H1 (cell line): ENCODE data around the gene LHFPL6. TPM values are rescaled to one million over a fixed set of nuclear protein-coding genes. Genes with fewer than 3 reads are reported as not detected.

ENCODE experiments used
- CTCF ChIA-PET: fragments of 300-600 bp; sonication (Branson Sonifier 250); formaldehyde crosslinking; loops from one replicate; lab custom pipeline; 2021; ENCODE audit not compliant: partially characterized antibody; lab: Charles Lee
- POLR2A ChIA-PET: fragments of 300-600 bp; sonication (Branson Sonifier 250); formaldehyde crosslinking; loops from one replicate; lab custom pipeline; 2021; ENCODE audit warnings: inconsistent platforms; ENCODE audit not compliant: partially characterized antibody; lab: Charles Lee
- DNase-seq, 2 experiments: peaks; one replicate each; pipeline versions ENCODE4 v3.0.0 to v3.0.0-alpha.2; 2010 to 2022; ENCODE audit warnings: low spot score in 2 of 2, low read depth in 1 of 2, mixed read lengths in 1 of 2
- FAIRE-seq: peaks from 2 replicates; lab custom pipeline; 2011; peaks lifted over from hg19 to GRCh38; lab: Jason Lieb, UNC
- H2AFZ ChIP-seq: 2 replicates; pipeline ENCODE4 v1.8.1; 2012; ENCODE audit warnings: low read length, inconsistent platforms
- H2AK5ac ChIP-seq: 2 replicates; pipeline ENCODE4 v1.6.1; 2013; ENCODE audit warnings: low read depth, low read length
- H2BK120ac ChIP-seq: replicated peaks from 2 replicates; pipeline ENCODE3; 2013; ENCODE audit warnings: low read depth, low read length, inconsistent platforms
- H2BK12ac ChIP-seq: 2 replicates; pipeline ENCODE4 v1.6.1; 2013; ENCODE audit warnings: low read depth, low read length
- H2BK15ac ChIP-seq: 2 replicates; pipeline ENCODE4 v1.6.1; 2013; ENCODE audit warnings: low read length
- H2BK20ac ChIP-seq: 2 replicates; pipeline ENCODE4 v1.6.1; 2013; ENCODE audit warnings: low read length
- H2BK5ac ChIP-seq: 2 replicates; pipeline ENCODE4 v1.6.1; 2013; ENCODE audit warnings: low read depth, low read length
- H3K14ac ChIP-seq: 2 replicates; pipeline ENCODE4 v1.6.1; 2013; ENCODE audit warnings: inconsistent platforms; ENCODE audit not compliant: insufficient read length
- H3K18ac ChIP-seq: 2 replicates; pipeline ENCODE4 v1.6.1; 2013; ENCODE audit warnings: low read length; ENCODE audit errors: extremely low read depth
- H3K23ac ChIP-seq: 2 replicates; pipeline ENCODE4 v1.6.1; 2013; ENCODE audit warnings: inconsistent platforms; ENCODE audit not compliant: insufficient read length
- H3K23me2 ChIP-seq: 2 replicates; pipeline ENCODE4 v1.6.1; 2013; ENCODE audit warnings: low read depth, low read length
- H3K27ac ChIP-seq: 2 replicates; pipeline ENCODE4 v1.6.1; 2011; ENCODE audit warnings: low read depth, low read length, inconsistent platforms
- H3K27me3 ChIP-seq, 4 experiments: replicated peaks in 1 of 4; 1 replicate in 1 of 4; 2 replicates in 3 of 4; pipeline versions ENCODE4 v1.6.1 to v1.8.1; 2011 to 2013; ENCODE audit warnings: low read length in 3 of 4, mild to moderate bottlenecking in 3 of 4, inconsistent platforms in 2 of 4, mixed read lengths in 2 of 4, moderate library complexity in 1 of 4; ENCODE audit not compliant: control insufficient read depth in 3 of 4, insufficient read depth in 3 of 4; ENCODE audit errors: extremely low read depth in 1 of 4
- H3K36me3 ChIP-seq, 4 experiments: 2 replicates each; pipeline versions ENCODE4 v1.6.1 to v1.8.1; 2011 to 2013; ENCODE audit warnings: mild to moderate bottlenecking in 4 of 4, low read length in 3 of 4, moderate library complexity in 2 of 4, control low read depth in 1 of 4, inconsistent platforms in 1 of 4; ENCODE audit not compliant: insufficient read depth in 4 of 4, control insufficient read depth in 2 of 4
- H3K4ac ChIP-seq: replicated peaks from 2 replicates; pipeline ENCODE3; 2013; ENCODE audit warnings: low read length, low read depth, mixed read lengths, inconsistent platforms; ENCODE audit not compliant: insufficient read length
- H3K4me1 ChIP-seq, 4 experiments: replicated peaks in 1 of 4; 1 replicate in 1 of 4; 2 replicates in 3 of 4; pipeline versions ENCODE4 v1.6.1 to v1.8.1; 2011 to 2013; ENCODE audit warnings: low read length in 3 of 4, inconsistent platforms in 2 of 4, mixed read lengths in 1 of 4; ENCODE audit not compliant: insufficient read depth in 4 of 4, control insufficient read depth in 3 of 4
- H3K4me2 ChIP-seq, 2 experiments: 2 replicates each; pipeline versions ENCODE4 v1.6.1 to v1.8.1; 2011 to 2013; ENCODE audit warnings: low read depth in 2 of 2, low read length in 2 of 2, control low read depth in 1 of 2, inconsistent platforms in 1 of 2, mild to moderate bottlenecking in 1 of 2; ENCODE audit not compliant: insufficient read depth in 1 of 2
- H3K4me3 ChIP-seq, 4 experiments: fragments of 200-600, 300-600 bp in 1 of 4; sonication (generic), shearing (Covaris generic), sonication (Bioruptor Twin) in 1 of 4; 2 replicates each; pipeline versions ENCODE4 v1.5.1 to v1.8.1; 2011 to 2016; ENCODE audit warnings: low read length in 4 of 4, low read depth in 3 of 4, control low read depth in 2 of 4, inconsistent platforms in 2 of 4, mild to moderate bottlenecking in 2 of 4, mixed read lengths in 1 of 4, moderate library complexity in 1 of 4; ENCODE audit not compliant: insufficient read depth in 2 of 4; ENCODE audit errors: extremely low read depth in 1 of 4
- H3K56ac ChIP-seq: replicated peaks from 2 replicates; pipeline ENCODE3; 2013; ENCODE audit warnings: low read depth, mild to moderate bottlenecking, mixed read lengths, low read length, inconsistent platforms; ENCODE audit not compliant: insufficient read length
- H3K79me1 ChIP-seq: 2 replicates; pipeline ENCODE4 v1.6.1; 2013; ENCODE audit warnings: low read depth, low read length, control low read depth
- H3K79me2 ChIP-seq, 2 experiments: 2 replicates each; pipeline versions ENCODE4 v1.6.1 to v1.8.1; 2012 to 2013; ENCODE audit warnings: low read length in 2 of 2, mild to moderate bottlenecking in 2 of 2, inconsistent platforms in 1 of 2; ENCODE audit not compliant: insufficient read depth in 2 of 2, control insufficient read depth in 1 of 2
- H3K9ac ChIP-seq, 4 experiments: replicated peaks in 1 of 4; 1 replicate in 1 of 4; 2 replicates in 3 of 4; pipeline versions ENCODE4 v1.6.1 to v1.8.1; 2011 to 2013; ENCODE audit warnings: low read depth in 3 of 4, low read length in 3 of 4, control low read depth in 2 of 4, mild to moderate bottlenecking in 2 of 4, moderate library complexity in 2 of 4, inconsistent platforms in 1 of 4; ENCODE audit errors: extremely low read depth in 1 of 4
- H3K9me3 ChIP-seq, 2 experiments: 2 replicates each; pipeline versions ENCODE4 v1.6.1 to v1.8.1; 2012 to 2013; ENCODE audit warnings: mild to moderate bottlenecking in 2 of 2, moderate library complexity in 2 of 2, control low read depth in 1 of 2, inconsistent platforms in 1 of 2, low read depth in 1 of 2, low read length in 1 of 2, mixed read lengths in 1 of 2; ENCODE audit not compliant: insufficient read depth in 2 of 2
- H4K20me1 ChIP-seq, 2 experiments: replicated peaks in 1 of 2; 2 replicates each; pipeline versions ENCODE3 to v1.8.1; 2011 to 2013; ENCODE audit warnings: inconsistent platforms in 2 of 2, low read length in 2 of 2, mild to moderate bottlenecking in 1 of 2; ENCODE audit not compliant: insufficient read depth in 2 of 2, control insufficient read depth in 1 of 2
- H4K5ac ChIP-seq: 2 replicates; pipeline ENCODE4 v1.6.1; 2013; ENCODE audit warnings: low read length, low read depth, mixed read lengths, inconsistent platforms; ENCODE audit not compliant: insufficient read length
- H4K8ac ChIP-seq: 2 replicates; pipeline ENCODE4 v1.8.0; 2013; ENCODE audit warnings: mild to moderate bottlenecking, moderate library complexity, low read length, inconsistent platforms; ENCODE audit not compliant: insufficient read depth; ENCODE audit errors: extremely low read depth
- H4K91ac ChIP-seq: replicated peaks from 2 replicates; pipeline ENCODE3; 2013; ENCODE audit warnings: low read length, mixed read lengths, inconsistent platforms; ENCODE audit not compliant: insufficient read length
- ATF2 ChIP-seq: IDR thresholded peaks from 2 replicates; pipeline ENCODE4 v1.6.1; 2012; ENCODE audit warnings: low read length, inconsistent platforms
- BCL11A ChIP-seq, 2 experiments: IDR thresholded peaks; one replicate each; pipeline ENCODE4 v1.6.1; 2011; ENCODE audit warnings: low read depth in 2 of 2, low read length in 2 of 2, mild to moderate bottlenecking in 2 of 2
- EZH2 ChIP-seq: fragments of 200-600 bp; sonication (generic); IDR thresholded peaks from 2 replicates; pipeline ENCODE4 v1.7.1; 2012; ENCODE audit warnings: low read depth, mild to moderate bottlenecking, moderate library complexity, low read length, inconsistent platforms; ENCODE audit not compliant: severe bottlenecking
- JUN ChIP-seq: IDR thresholded peaks from 2 replicates; pipeline ENCODE4 v1.6.1; 2011; ENCODE audit warnings: low read depth, mild to moderate bottlenecking, improper control_type of control experiment, low read length
- KDM4A ChIP-seq: IDR thresholded peaks from one replicate; pipeline ENCODE4 v1.7.1; 2012; ENCODE audit warnings: low read depth, mild to moderate bottlenecking, moderate library complexity, low read length, inconsistent platforms; ENCODE audit not compliant: severe bottlenecking
- NANOG ChIP-seq: IDR thresholded peaks from 2 replicates; pipeline ENCODE4 v1.6.1; 2011; ENCODE audit warnings: low read length, low read depth, mild to moderate bottlenecking, inconsistent platforms; ENCODE audit not compliant: insufficient read depth, poor library complexity, severe bottlenecking
- RAD21 ChIP-seq, 2 experiments: IDR thresholded peaks in 1 of 2; conservative IDR thresholded peaks in 1 of 2; 2 replicates each; pipeline ENCODE4 v1.6.1; 2011; ENCODE audit warnings: low read depth in 2 of 2, low read length in 2 of 2, improper control_type of control experiment in 1 of 2, inconsistent platforms in 1 of 2, mild to moderate bottlenecking in 1 of 2, moderate library complexity in 1 of 2
- SP1 ChIP-seq: IDR thresholded peaks from 2 replicates; pipeline ENCODE4 v1.6.1; 2011; ENCODE audit warnings: low read depth, low read length
- WGBS, 2 experiments: shearing (Covaris generic) in 1 of 2; methylation state at CpG; one replicate each; pipeline versions ENCODE4 v1.1.6 to v1.1.7; 2013 to 2015; ENCODE audit warnings: low lambda C conversion rate in 2 of 2, mixed read lengths in 2 of 2, inconsistent platforms in 1 of 2, low coverage in 1 of 2, missing lambda C conversion rate in 1 of 2; ENCODE audit not compliant: insufficient replicate concordance in 2 of 2, insufficient coverage in 1 of 2, insufficient read length in 1 of 2; ENCODE audit errors: extremely low coverage in 1 of 2, missing lambda C conversion rate in 1 of 2; 5-methylcytosine and 5-hydroxymethylcytosine counted together
- polyA plus RNA-seq, 7 experiments: library from polyadenylated mRNA; depleted of rRNA in 3 of 7; stranded (reverse) in 5 of 7; unstranded in 2 of 7; fragments of >200 nt in 5 of 7; fragments of 200-250 nt in 2 of 7; gene quantifications; 1 replicate in 5 of 7; 2 replicates in 1 of 7; 4 replicates in 1 of 7; pipeline versions ENCODE4 v1.2.1 to v1.2.3, GENCODE V29; 2011 to 2013; ENCODE audit warnings: missing spikeins in 2 of 7, mixed read lengths in 2 of 7
- total RNA-seq: library from RNA; stranded (reverse); fragmentation: NEBNext Ultra II Directional; extraction: Animal tissue kit (Norgen Biotek cat#: 25700); gene quantifications from 2 replicates; pipeline ENCODE4 v1.2.1, GENCODE V29; 2021

Gene LHFPL6
- total and polyA plus RNA-seq, 2 of the 8 experiments (the other 6 are each of a cell fraction or from before 2014, with no cell fraction given) = 7.6 to 17.0 TPM

GRCh38 chr13:39452417-39452816 is 150.6 kb downstream of the LHFPL6 start:
- FAIRE-seq = no peak
- no peak overlapping the region for H3K4ac ChIP-seq
- H3K4me3 ChIP-seq = no peak overlapping the region
- no peaks in the 10 kb centered on the region for H3K27me3 ChIP-seq
- no peaks in the 10 kb centered on the region for H3K36me3 ChIP-seq
- TF ChIP-seq JUN (no peak), BCL11A (IDR thresholded peaks at IDR 0.05; ENCODE audit: low read depth in 2 of 2, low read length in 2 of 2) (no peak), SP1 (no peak), KDM4A (no peak), NANOG (no peak), EZH2 (no peak), ATF2 (no peak), RAD21 (IDR thresholded peaks at IDR 0.05 in 1 of 2, conservative IDR thresholded peaks at IDR 0.05 in 1 of 2; ENCODE audit: low read depth in 2 of 2, low read length in 2 of 2) (no peak)
- H3K9ac ChIP-seq = no peak overlapping the region
- no peak overlapping the region for H2BK15ac ChIP-seq
- peaks cover 0 to 8% (median 1%) of the 10 kb centered on the region in 4 experiments; a peak in 3 of 7 replicates for H3K4me1 ChIP-seq
- H3K79me1 ChIP-seq = no peaks in the 10 kb centered on the region
- peaks cover 0 to 2% of the 10 kb centered on the region in 2 experiments; a peak in 1 of 4 replicates for H3K9me3 ChIP-seq
- H4K8ac ChIP-seq = no peak overlapping the region
- DNase-seq = no peak
- no peak overlapping the region for H2BK12ac ChIP-seq
- no peak overlapping the region for H3K18ac ChIP-seq
- H3K23ac ChIP-seq = no peak overlapping the region
- no peak overlapping the region for H2AFZ ChIP-seq
- no peaks in the 10 kb centered on the region for H3K79me2 ChIP-seq
- H2BK5ac ChIP-seq = no peak overlapping the region
- no peak overlapping the region for H3K56ac ChIP-seq
- CTCF ChIA-PET = interaction anchor here (1.3 to 1.7 kb wide), 2 partner anchors 43 to 160 kb away, joined by 4 to 5 read pairs; no protein-coding TSS in a partner anchor
- no peak overlapping the region for H2AK5ac ChIP-seq
- H3K4me2 ChIP-seq = no peak overlapping the region
- no peak overlapping the region for H4K91ac ChIP-seq
- WGBS, 2 experiments = 82% methylated on average over 3 of the region's 3 CpGs; no CpG with 5 or more reads in 1 of the 2 experiments
- no peak overlapping the region for H3K14ac ChIP-seq
- POLR2A ChIA-PET = no interaction called here
- H4K20me1 ChIP-seq = no peaks in the 10 kb centered on the region
- no peak overlapping the region for H3K27ac ChIP-seq
- H3K23me2 ChIP-seq = no peaks in the 10 kb centered on the region; the same call in 1 of the 2 replicates
- no peak overlapping the region for H2BK20ac ChIP-seq
- H2BK120ac ChIP-seq = no peak overlapping the region
- H4K5ac ChIP-seq = no peak overlapping the region
